HG03103 (cell line): ENCODE data around the gene ELOVL3.

Experiments
- ATAC-seq: cut with Tn5 transposase; IDR thresholded peaks from one replicate; pipeline ENCODE4 v1.9.1; 2021; ENCODE audit warnings: low read depth; ENCODE audit not compliant: unreplicated experiment

The ELOVL3 gene

DNA sequence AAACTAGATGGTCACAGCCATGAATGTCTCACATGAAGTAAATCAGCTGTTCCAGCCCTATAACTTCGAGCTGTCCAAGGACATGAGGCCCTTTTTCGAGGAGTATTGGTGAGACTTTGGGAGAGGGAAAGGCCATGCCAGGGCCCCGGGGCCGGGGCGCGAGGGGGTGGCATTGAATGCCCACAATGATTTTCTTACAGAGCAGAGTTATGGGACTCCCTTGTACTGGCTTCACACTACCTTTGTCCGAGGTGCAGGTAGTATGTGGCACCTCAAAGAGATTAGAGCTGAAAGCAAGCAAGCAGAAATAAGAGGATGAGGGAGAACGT, 407 bp downstream of the ELOVL3 start:
- ATAC-seq, result no peak

DNA sequence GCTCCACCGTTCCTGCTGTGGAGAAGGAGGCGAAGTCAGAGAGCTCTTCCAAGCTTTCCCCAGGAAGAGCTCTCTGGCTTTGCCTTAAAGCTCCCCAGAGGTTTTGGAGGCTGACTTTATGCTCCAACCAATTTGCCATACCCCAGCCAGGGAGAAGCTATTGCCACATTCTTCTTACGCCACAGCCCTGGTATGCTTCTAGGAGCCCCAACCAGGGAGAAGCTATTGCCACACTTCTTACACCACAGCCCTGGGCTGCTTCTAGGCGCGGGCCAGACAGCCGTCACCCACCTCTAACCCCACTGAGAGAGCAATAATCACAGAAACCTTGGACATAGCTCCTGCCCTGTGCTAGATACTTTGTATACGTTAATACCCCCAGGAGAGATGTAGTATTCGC, 951 bp downstream of the ELOVL3 start:
- no peak for ATAC-seq

DNA sequence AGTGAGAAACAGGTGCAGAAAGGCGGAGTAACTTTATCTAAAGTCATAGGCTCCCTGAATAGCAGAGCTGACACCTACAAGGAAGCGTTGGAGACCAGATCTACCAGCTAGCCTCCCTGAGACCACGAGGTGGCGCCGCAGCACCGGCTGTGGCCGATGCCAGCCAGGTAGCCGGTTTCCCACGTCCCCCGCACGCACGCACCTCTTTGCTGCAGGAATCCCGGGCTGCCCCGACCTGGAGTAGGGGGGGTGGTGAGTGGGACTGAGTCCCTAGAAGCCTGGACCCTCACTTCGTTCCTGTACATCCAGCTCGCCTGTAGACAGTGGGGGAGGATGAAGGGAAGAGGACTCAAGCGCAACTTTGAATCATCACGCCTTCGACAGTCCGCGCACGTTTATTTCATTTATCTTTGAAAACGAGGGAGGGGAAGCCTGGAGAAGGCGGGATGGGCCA, 3.7 kb downstream of the ELOVL3 start:
- ATAC-seq, result no peak

DNA sequence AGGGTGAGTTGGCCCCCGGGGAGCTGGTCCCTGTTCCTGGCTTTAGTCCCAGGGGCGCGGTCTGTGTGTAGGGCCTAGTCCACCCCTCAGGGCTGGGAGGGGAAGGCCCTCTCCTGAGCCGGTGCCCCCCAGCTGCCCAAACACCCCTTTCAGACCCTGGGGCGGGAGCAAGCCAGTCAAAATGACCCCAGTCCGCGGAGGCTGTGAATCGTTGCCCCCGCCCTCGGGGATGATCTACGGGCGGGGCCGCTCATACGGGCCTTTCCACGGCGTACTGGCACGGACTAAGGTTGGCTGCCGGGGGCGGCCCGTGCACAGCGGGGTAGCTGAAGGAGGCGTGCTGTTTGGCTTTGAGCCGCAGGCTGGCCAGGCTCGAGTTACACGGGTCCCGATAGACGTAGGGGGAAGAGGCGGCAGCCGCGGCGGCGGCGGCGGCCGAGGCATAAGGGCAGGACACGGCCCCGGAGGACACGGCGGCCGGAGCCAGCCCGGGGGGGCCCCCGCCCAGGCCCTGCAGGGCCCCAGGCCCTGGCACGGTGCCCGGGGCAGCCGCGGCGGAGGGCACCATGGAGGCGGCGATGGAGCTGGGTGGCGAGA, 4.3 kb downstream of the ELOVL3 start:
- no peak for ATAC-seq

DNA sequence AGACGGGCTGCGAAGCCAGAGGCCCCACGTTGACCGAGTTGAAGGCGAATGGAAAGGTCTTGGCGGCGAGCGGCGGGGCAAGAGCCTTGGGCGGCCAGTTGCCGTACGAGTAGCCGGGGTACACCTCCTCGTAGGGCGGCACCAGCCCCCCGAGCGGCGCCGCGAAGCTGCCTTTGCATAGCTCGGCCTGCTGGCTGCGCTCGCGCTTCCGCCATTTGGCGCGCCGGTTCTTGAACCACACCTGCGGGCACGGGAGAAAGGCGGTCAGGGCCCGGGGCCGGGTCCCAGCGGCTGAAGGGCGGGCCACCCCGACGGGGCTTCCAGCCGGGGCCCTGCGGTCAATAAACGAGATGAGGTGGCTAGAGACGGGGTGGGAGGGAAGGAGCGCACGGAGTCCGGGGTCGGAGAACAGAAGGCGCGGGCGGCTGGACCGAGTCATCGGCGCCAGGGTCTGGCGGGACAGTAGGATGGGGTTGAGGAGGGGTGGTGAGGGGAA, 4.8 kb downstream of the ELOVL3 start:
- no peak for ATAC-seq

DNA sequence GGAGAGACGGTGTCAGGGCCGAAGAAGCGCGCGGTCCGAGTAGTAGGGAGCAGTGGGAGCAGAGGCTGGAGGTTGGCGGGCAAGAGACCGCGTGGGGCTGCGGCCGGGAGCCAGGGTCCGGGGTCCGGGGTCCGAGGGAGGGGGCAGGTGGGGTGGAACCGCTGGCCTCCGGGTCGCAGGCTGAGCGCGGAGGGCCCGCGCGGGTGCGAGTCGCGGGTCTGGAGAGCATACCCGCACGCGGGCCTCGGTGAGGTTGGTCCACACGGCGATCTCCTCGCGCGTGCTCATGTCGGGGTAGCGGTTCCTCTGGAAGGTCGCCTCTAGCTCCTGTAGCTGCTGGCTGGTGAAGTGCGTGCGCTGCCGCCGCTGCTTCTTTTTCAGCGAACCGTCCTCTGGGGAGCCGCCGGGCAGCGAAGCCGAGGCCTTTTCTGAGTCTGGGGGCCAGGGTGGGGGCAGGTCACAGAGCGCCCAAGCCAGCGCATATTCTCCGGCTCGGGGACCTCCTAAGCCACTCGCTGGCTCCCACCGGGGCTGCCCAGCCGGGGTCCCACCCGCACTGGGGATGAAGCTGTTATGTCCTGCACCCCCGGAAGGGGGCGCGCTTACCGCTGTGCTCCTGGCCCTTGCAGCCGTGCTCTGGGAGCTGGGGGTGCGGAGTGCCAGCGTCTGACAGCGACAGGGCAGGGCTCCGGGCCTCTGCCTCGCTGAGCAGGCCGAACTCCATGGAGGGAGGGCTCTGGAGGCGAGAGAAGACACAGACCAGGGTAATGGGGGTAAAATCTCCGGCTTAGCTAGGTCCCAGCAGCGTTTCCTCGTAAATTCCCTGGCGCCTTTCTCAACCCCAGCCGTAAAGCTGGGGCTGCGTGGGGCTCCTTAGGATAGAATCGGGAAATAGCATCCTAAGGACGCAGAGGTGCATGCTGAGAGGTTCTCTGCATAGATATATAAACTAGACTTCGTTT, 5.5 kb downstream of the ELOVL3 start:
- ATAC-seq, result no peak

DNA sequence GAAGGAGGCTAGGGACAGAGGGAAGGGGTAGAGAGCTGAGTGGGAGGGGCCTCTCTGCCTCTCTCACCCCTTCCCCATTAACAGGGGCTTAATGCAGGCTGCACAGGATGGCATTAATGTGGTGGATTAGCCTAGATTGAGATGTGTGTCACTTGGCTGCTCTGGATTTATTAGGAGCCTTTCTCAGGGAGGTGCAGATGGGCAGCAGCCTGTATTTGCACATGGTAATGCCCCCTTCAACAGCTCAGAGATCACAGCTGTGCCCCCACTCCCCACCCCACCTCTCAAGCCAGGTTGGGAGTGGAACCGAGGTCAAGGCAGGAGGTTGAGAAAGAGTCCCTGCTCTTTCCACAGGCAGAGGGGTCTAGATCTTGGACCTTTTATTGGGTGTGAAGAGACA, 7.9 kb downstream of the ELOVL3 start:
- no peak for ATAC-seq

DNA sequence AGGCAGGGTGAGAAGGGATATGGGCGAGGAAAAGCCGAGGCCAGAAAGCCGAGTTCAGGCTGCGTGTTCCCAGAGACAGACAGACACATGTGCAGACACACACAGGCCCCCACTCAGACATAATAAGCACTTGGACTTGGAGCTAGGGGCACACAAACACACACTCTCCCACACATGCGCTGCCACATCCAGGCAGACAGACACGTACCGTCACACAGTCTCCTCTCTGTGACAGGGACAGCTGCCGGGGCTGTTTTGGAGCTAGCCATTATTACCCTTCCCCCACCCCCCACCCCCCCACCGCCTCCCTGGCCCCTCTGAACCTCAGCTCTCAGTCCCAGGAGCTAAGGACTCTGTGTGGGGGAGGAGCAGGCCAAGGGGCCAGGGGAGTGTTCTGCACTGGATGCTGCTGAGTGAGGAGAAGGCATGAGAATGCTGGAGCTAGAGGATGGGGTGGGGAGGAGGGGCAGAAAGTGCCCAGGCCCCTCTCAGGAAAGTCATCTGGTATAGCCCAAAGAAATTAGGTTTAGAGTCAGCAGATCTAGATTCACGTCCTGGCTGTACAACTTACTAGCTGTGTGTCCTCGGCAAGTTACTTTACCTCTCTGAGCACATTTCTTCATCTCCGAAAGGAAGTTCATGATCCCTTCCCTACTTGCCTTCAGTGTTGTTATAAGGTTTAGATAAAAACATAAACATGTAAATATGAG, 8.9 kb downstream of the ELOVL3 start:
- no peak for ATAC-seq

DNA sequence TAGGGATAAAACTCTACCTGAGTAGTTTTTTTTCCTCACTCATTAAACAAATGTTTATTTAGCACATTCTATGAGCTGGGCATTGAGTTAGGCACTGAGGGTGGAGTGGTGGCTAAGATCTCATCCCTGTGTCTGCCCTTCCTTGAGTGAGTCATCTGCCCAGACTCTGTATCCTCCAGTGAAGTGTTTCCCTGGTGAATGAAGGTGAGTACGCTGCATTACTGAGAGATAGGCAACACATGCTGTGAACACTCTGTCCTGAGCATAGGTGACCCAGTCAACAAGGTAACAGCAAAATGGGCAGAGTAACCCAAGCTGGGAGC, 9.5 kb downstream of the ELOVL3 start:
- no peak for ATAC-seq

DNA sequence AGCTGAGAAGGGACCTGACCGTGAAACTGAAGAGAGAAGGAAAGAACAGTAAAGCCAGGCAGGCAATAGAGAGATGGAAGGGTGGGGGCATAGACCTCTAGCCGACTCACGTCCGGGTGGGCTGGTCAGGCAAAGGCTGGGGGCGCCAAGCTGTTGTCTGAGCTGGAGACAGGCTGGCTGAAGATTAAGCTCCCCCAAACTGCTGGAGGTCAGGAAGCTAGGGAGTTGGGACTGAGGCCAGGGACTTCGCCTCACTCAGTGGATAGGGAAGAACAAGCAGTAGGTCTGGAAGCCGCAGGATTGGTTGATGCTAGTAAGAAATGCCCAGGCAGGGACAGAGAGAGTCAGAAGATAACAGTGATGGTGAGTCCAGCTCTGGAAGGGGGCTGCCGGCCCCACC, 9.9 kb downstream of the ELOVL3 start:
- no peak for ATAC-seq

DNA sequence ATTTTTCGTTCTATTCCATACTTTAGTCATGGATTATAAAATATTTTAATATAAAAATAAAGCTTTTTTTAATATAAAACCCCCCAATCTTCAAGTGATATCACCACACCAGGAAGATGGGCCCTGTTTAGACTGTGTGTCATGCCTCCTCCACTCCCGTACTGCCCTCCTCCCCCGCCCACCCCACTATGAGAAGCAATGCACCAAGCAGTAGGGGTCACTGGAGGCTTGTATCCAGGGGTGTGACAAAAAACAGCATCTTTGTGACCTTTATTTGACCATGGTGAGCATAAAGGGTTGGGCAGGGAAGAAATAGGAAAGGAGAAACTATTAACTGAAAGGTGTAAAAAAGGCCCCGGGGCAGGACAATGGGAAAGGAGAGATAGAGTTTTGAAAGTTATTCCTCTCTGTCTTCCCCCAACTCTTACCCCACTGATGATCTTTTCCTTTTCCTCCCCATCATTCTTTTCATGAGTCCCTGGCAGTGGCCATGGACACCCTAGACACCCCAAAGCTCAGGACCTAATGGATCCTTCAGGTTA, 11.7 kb downstream of the ELOVL3 start:
- no peak for ATAC-seq

DNA sequence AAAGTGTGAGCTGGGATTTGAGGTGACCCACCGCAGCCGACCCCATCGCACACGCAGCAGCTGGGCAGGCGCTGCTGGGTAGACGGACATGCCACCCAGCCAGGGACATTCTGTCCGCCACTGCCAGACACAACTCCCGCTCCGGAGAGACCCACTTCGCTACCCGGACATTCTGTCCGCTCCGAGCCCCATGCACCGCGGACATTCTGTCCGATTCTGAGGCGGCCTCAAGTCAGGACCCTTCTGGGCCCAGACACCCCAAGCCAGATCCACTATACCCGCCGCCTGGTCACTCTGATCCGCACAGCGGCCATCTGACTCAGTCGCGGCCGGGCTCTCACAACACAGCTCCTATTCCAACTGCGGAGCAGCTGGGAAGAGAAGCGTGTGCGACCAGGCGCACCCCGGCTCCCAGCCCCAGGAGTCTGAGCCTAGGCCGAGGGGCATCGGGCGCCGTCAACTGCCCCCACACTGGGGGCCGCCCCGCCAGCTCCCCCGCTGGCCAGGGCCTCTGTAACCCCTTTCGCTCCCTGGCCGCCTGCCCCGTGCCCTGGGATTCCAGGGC, 14.4 kb downstream of the ELOVL3 start:
- ATAC-seq, result no peak

DNA sequence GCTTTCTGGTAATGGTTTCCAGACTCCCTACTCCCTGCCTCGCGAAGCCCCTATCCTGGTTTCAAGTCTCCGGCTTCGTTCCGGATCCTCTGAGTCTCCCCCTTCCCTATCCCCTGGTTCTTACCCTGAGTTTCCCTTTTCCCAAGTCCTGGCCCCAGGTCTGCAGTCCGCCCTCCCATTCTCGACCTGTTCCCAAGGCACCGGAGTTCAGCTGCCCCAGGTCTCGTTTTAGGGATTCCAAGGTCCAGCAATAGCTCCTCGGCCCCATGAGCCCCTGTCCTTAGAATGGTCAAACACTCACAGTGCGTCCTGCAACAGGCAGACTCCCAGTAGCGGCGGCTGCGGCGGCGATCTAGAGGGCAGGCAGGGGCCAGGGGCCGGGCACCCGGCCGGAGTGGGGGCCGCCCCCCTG, 14.9 kb downstream of the ELOVL3 start:
- no peak for ATAC-seq

DNA sequence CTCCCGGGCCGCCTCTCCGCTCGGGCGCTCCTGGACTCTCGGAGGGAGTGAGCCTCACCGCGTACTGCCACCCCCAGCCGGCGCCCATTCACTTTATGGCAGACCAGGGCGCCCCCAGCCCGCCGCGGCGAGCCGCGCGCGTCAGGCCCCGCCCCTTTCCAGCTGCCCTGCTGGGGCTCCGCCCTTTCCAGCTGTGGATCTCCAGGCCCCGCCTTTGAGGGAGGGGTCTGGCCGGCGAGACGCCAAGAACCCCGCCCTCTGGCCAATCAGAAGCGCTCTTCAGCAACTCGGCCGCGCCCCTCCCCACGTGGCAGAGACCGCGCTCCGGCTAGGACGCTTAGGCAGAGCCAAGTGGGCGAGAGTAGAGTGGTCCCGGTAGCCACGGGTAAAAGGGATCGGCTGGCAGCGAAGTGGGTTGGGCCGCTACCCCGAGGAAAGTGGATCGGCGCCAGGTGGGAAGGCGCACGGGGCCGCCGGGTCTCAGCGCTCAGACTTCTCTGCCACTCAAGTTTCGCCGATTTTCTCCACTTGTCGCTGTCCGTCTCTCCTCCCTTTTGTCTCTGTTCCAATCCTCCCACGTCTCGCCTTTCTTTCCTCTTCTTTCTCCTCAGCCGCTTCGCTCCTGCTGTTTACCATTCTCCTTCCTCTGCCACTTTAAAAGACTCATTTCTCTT, 15.5 kb downstream of the ELOVL3 start, which contains the start of gene PITX3:
TSS of gene PITX3 (minus strand) at position 69 of the 674 bp plus-strand sequence. CDS start 9,432 bp downstream, outside the sequence.
- peak; percentile 32 for ATAC-seq

DNA sequence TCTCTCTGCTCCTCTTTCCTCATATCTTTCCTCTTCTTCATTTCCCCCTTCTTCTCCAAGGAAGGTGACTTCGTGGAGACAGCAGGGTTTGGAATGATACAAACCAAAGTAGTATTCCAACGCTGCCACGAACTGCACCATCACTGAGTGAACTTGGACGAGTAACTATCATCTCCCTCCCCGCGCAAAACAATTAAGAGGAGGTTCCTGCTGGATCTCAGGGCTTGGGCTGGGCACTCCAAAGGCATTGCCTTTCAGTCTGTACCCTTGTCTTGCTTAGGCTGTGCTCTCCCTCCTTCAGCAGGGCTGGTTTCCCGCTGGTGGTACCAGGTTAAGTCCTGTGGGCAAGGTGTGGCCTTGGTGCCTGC, 16.0 kb downstream of the ELOVL3 start:
- no peak for ATAC-seq

DNA sequence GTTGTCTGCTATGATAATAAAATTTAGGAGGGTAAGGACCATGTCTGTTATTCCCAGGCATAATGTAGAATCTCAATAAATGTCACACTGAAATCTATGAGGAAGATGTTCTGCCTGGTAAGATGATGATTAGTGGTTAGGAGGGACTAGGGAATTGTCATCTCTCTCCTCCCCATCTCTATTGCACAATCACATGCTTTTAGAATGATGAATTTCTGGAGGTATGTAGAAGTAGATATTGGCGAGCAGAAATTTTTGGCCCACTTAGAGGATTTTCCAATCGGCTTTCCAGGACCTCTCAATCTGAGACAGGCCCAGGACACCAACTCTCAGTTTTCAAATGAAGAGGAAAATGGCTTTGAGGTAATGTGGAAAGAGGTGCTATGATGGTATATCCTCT, 17.2 kb downstream of the ELOVL3 start:
- ATAC-seq, result no peak

DNA sequence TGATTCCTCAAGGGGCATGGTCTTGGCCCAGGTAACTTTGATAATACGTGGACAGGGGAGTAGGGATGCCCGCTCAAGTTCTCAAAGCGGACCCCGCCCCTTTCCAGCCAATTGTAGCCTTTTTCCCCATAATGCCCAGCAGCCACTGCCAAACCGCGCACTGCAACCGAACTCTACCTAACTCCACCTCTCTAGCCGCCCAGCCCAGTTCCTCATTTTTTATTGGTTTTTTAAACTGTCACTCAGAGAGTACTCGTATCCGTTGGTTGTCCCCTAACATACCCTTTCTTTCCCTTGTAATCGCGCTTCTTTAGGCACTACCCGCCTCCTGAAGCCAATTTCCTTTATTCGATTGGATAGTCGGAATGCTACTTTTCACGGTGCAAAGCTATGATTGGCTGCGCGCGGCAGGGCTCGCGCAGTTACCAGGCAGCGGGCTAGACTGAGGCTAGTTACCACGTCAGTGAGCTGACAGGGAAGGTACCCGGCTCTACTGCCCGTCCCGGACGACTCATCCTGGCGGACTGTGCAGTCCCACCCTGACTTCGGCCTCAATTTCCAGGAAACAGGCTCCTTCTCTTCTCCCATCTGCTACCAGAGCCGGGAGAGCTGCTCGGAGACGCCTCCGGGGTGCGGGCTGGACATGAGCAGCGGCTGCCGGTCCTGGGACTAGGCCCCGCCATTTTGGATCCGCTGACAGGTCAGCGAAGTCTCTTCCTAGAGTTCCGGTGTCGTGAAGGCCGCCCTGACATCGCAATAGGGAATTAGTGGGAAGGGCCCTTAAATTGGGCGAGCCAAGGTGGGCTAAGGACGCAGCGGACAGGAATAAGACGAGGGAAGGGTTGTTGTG, 19.2 kb downstream of the ELOVL3 start, which contains the start of gene GBF1:
TSS of gene GBF1 (plus strand) at position 451 of the 850 bp plus-strand sequence. CDS start 13,407 bp downstream, outside the sequence.
- ATAC-seq, result peak; percentile 90

DNA sequence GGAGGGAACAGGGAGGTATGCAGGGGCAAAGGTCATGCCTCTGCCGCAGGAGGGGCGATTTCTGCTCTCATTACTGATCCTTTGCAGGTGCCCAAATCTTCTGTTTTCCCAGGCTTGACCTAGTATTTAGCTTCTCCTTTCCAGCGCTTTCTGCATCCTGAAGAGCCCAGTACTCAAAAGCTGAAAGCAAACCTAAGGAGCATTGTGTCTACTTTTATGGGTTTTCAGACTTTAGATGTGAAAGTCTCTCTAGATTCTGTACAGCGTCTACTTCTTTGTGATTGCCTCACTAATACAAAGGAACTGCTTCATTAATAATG, 19.8 kb downstream of the ELOVL3 start:
- ATAC-seq, result no peak

DNA sequence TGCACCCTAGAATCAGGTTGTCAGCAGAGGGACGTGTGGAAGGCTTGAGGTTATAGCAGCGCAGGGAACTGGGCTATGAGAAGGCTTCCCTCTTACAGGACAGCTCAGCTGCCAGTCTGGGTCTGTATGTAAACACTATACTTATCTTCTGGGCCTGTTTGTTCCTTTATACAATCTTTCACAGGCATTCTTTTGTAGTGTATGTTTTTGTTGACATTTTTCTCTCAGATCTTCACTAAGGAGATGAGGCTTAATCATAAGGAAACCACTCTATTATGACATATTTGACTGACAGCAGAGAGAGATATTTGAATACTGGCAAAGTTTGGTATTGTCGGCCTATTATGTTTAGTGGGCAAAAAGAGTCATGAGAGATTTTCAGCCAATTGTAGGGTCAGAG, 20.2 kb downstream of the ELOVL3 start:
- no peak for ATAC-seq
